AG09309 (cell line): ENCODE results near the gene WRAP73.

Experiments used
- DNase-seq: peaks from one replicate; pipeline ENCODE4 v3.0.0-alpha.2; 2010; ENCODE audit warnings: low read depth
- H3K4me3 ChIP-seq: 2 replicates; pipeline ENCODE4 v1.5.1; 2011; ENCODE audit warnings: mild to moderate bottlenecking, low read depth, low read length, moderate library complexity; ENCODE audit not compliant: control insufficient read depth
- CTCF ChIP-seq: IDR thresholded peaks from 2 replicates; pipeline ENCODE4 v1.5.1; 2011; ENCODE audit warnings: mild to moderate bottlenecking, low read depth, low read length, inconsistent platforms; ENCODE audit not compliant: insufficient read depth, control insufficient read depth; ENCODE audit errors: missing control alignments

WRAP73 gene

GRCh38 chr1:3650248-3651025 lies 534 bp upstream of the WRAP73 start:
- H3K4me3 ChIP-seq: no peak overlapping the region
- no peak for TF ChIP-seq CTCF
- no peak for DNase-seq

- no peak overlapping the region for H3K4me3 ChIP-seq
- no peak for TF ChIP-seq CTCF
- no peak for DNase-seq
Observed at GRCh38 chr1:3646596-3646995, 3.3 kb downstream of the WRAP73 start.

- H3K4me3 ChIP-seq: no peak overlapping the region
- TF ChIP-seq CTCF: no peak
- DNase-seq: no peak
Observed at GRCh38 chr1:3645666-3646355, 4.1 kb downstream of the WRAP73 start.

GRCh38 chr1:3645247-3645646 lies 4.7 kb downstream of the WRAP73 start:
- TF ChIP-seq CTCF: no peak
- no peak overlapping the region for H3K4me3 ChIP-seq
- DNase-seq: no peak

- TF ChIP-seq CTCF: no peak
- no peak overlapping the region for H3K4me3 ChIP-seq
- no peak for DNase-seq
Observed at GRCh38 chr1:3644273-3644672, 5.6 kb downstream of the WRAP73 start.

- DNase-seq: no peak
- no peak overlapping the region for H3K4me3 ChIP-seq
- TF ChIP-seq CTCF: no peak
Observed at GRCh38 chr1:3642919-3643675, 6.8 kb downstream of the WRAP73 start.
